Hepatocyte (in vitro differentiated cells): ENCODE measurements around the gene PLCB2. TPM values are rescaled to one million over a fixed set of nuclear protein-coding genes. Genes with fewer than 3 reads are reported as not detected.

ENCODE experiments used
- DNase-seq: peaks from one replicate; pipeline ENCODE4 v3.0.0-alpha.2; 2016; ENCODE audit warnings: low spot score
- H2AFZ ChIP-seq: fragments of 200-600 bp; sonication (generic); 2 replicates; pipeline ENCODE4 v1.6.0; 2016; ENCODE audit warnings: antibody characterized with exemption, mild to moderate bottlenecking
- H3K27ac ChIP-seq: fragments of 200-600 bp; sonication (generic); 2 replicates; pipeline ENCODE4 v1.5.1; 2016; ENCODE audit warnings: mild to moderate bottlenecking
- H3K27me3 ChIP-seq: fragments of 200-600 bp; sonication (generic); 2 replicates; pipeline ENCODE4 v1.6.1; 2016
- H3K36me3 ChIP-seq: fragments of 200-600 bp; sonication (generic); replicated peaks from 2 replicates; pipeline ENCODE4 v1.5.1; 2016; ENCODE audit warnings: low read depth; ENCODE audit not compliant: insufficient read depth
- H3K4me1 ChIP-seq: fragments of 200-600 bp; sonication (generic); 2 replicates; pipeline ENCODE4 v1.5.1; 2016; ENCODE audit warnings: mild to moderate bottlenecking, moderate library complexity; ENCODE audit not compliant: insufficient read depth
- H3K4me2 ChIP-seq: fragments of 200-600 bp; sonication (generic); 2 replicates; pipeline ENCODE4 v1.6.0; 2016
- H3K4me3 ChIP-seq: fragments of 200-600 bp; sonication (generic); 2 replicates; pipeline ENCODE4 v1.5.1; 2016; ENCODE audit warnings: mild to moderate bottlenecking
- H3K79me2 ChIP-seq: fragments of 200-600 bp; sonication (generic); 2 replicates; pipeline ENCODE4 v1.6.0; 2017; ENCODE audit warnings: mild to moderate bottlenecking
- H3K9me2 ChIP-seq: fragments of 200-600 bp; sonication (generic); replicated peaks from 2 replicates; pipeline ENCODE4 v1.6.0; 2017; ENCODE audit warnings: mild to moderate bottlenecking; ENCODE audit not compliant: insufficient read depth
- H3K9me3 ChIP-seq: fragments of 200-600 bp; sonication (generic); 2 replicates; pipeline ENCODE4 v1.5.1; 2016; ENCODE audit warnings: low read depth, mild to moderate bottlenecking
- H4K20me1 ChIP-seq: fragments of 200-600 bp; sonication (generic); 2 replicates; pipeline ENCODE4 v1.6.0; 2016; ENCODE audit warnings: mild to moderate bottlenecking; ENCODE audit not compliant: insufficient read depth, poor library complexity, severe bottlenecking
- CTCF ChIP-seq: fragments of 200-600 bp; sonication (generic); IDR thresholded peaks from 2 replicates; pipeline ENCODE4 v1.5.1; 2016; ENCODE audit warnings: antibody characterized with exemption, mild to moderate bottlenecking; ENCODE audit not compliant: poor library complexity
- EZH2 ChIP-seq: fragments of 200-600 bp; sonication (generic); IDR thresholded peaks from 2 replicates; pipeline ENCODE4 v1.6.1; 2016; ENCODE audit warnings: antibody characterized with exemption, mild to moderate bottlenecking, borderline replicate concordance
- EZH2phosphoT487 ChIP-seq: fragments of 200-600 bp; sonication (generic); IDR thresholded peaks from one replicate; pipeline ENCODE4 v1.6.1; 2018; ENCODE audit warnings: antibody characterized with exemption, mild to moderate bottlenecking, low read depth, moderate library complexity; ENCODE audit not compliant: unreplicated experiment, severe bottlenecking
- WGBS: methylation state at CpG from one replicate; pipeline ENCODE4 v1.1.6; 2016; ENCODE audit warnings: low lambda C conversion rate; ENCODE audit errors: missing lambda C conversion rate; 5-methylcytosine and 5-hydroxymethylcytosine counted together
- polyA plus RNA-seq: library from polyadenylated mRNA; unstranded; fragments of >200 nt; fragmentation: Nextera tagmentation; extraction: Ambion mirVana; gene quantifications from 2 replicates; pipeline ENCODE4 v1.2.1, GENCODE V29; 2016
- total RNA-seq: library from RNA; depleted of rRNA; stranded (reverse); fragments of >200 nt; gene quantifications from 2 replicates; pipeline ENCODE4 v1.2.3, GENCODE V29; 2014

PLCB2 gene
- total and polyA plus RNA-seq, 2 experiments from 2014 or later = 1.7 to 4.4 TPM

- no peak overlapping the region for H3K27ac ChIP-seq
- H3K4me3 ChIP-seq = no peak overlapping the region
- TF ChIP-seq CTCF (no peak), EZH2 (no peak), EZH2phosphoT487 (no peak)
- no peaks in the 10 kb centered on the region for H4K20me1 ChIP-seq
- 82% methylated on average over 17 of the region's 17 CpGs for WGBS
- H3K4me1 ChIP-seq = peaks cover 4% of the 10 kb centered on the region
- H3K9me3 ChIP-seq = no peaks in the 10 kb centered on the region
- no peaks in the 10 kb centered on the region for H3K79me2 ChIP-seq
- no peak for DNase-seq
- H3K27me3 ChIP-seq = peaks cover 14% of the 10 kb centered on the region
- no peak overlapping the region for H3K4me2 ChIP-seq
- no peaks in the 10 kb centered on the region for H3K9me2 ChIP-seq
- H2AFZ ChIP-seq = no peak overlapping the region
- H3K36me3 ChIP-seq = no peaks in the 10 kb centered on the region
Observed at GRCh38 chr15:40256638-40257235, 51.0 kb downstream of the PLCB2 start.

- H3K27ac ChIP-seq = no peak overlapping the region
- no peaks in the 10 kb centered on the region for H3K36me3 ChIP-seq
- H2AFZ ChIP-seq = no peak overlapping the region
- H3K4me3 ChIP-seq = no peak overlapping the region
- no peaks in the 10 kb centered on the region for H3K9me3 ChIP-seq
- DNase-seq = no peak
- no peaks in the 10 kb centered on the region for H3K9me2 ChIP-seq
- H3K4me1 ChIP-seq = peaks cover 4% of the 10 kb centered on the region
- TF ChIP-seq EZH2phosphoT487 (no peak), EZH2 (no peak), CTCF (no peak)
- 91% methylated on average over 4 of the region's 4 CpGs for WGBS
- H4K20me1 ChIP-seq = no peaks in the 10 kb centered on the region
- peaks cover 26% of the 10 kb centered on the region for H3K27me3 ChIP-seq
- H3K4me2 ChIP-seq = no peak overlapping the region
- H3K79me2 ChIP-seq = no peaks in the 10 kb centered on the region
Observed at GRCh38 chr15:40255033-40255432, 52.7 kb downstream of the PLCB2 start.

- WGBS = 95% methylated on average over 3 of the region's 3 CpGs
- DNase-seq = no peak
- Histone ChIP-seq H3K9me3 (no peaks in the 10 kb centered on the region), H3K27ac (no peak overlapping the region), H3K36me3 (no peaks in the 10 kb centered on the region), H3K4me1 (peaks cover 4% of the 10 kb centered on the region), H3K79me2 (no peaks in the 10 kb centered on the region), H3K9me2 (no peaks in the 10 kb centered on the region), H4K20me1 (no peaks in the 10 kb centered on the region), H3K27me3 (peaks cover 26% of the 10 kb centered on the region), H3K4me3 (no peak overlapping the region), H3K4me2 (no peak overlapping the region), H2AFZ (no peak overlapping the region)
- TF ChIP-seq EZH2 = no peak
- TF ChIP-seq CTCF = no peak
- no peak for TF ChIP-seq EZH2phosphoT487
Observed at GRCh38 chr15:40254452-40254851, 53.3 kb downstream of the PLCB2 start.
